GM10248 (cell line): Measurements from ENCODE around the gene STAT4.
A peak's percentile ranks its signal among the peaks of the same experiment; 100 is the strongest.

Experiments
- CTCF ChIA-PET: fragments of 300-600 bp; sonication (Branson Sonifier 250); formaldehyde crosslinking; extraction: SDS; loops from one replicate; lab custom pipeline; 2021; ENCODE audit warnings: antibody characterized with exemption; lab: Yijun Ruan, JAX
- POLR2A ChIA-PET: fragments of 350-650 bp; sonication (Branson Sonifier 250); formaldehyde crosslinking; extraction: SDS; loops from one replicate; lab custom pipeline; 2020; ENCODE audit warnings: antibody characterized with exemption; lab: Yijun Ruan, JAX
- DNase-seq: peaks from one replicate; pipeline ENCODE4 v3.0.0; 2012; ENCODE audit errors: extremely low spot score
- CTCF ChIP-seq: IDR thresholded peaks from 2 replicates; pipeline ENCODE4 v1.5.1; 2012; ENCODE audit warnings: mild to moderate bottlenecking, low read depth; ENCODE audit errors: extremely low read depth, missing control alignments, control extremely low read depth

STAT4 gene

GRCh38 chr2:191126386-191127085 lies 24.3 kb downstream of the STAT4 start:
- no peak for TF ChIP-seq CTCF
- CTCF ChIA-PET, result interaction anchor here (0.8 kb wide), 1 partner anchor 74 kb away, joined by 7 read pairs; no protein-coding TSS in a partner anchor
- no peak for DNase-seq
- POLR2A ChIA-PET, result no interaction called here

GRCh38 chr2:191125646-191126045 lies 25.1 kb downstream of the STAT4 start:
- TF ChIP-seq CTCF, result no peak
- ChIA-PET CTCF (interaction anchor here (0.8 to 1.3 kb wide), 2 partner anchors 30 to 74 kb away, joined by 3 to 7 read pairs; no protein-coding TSS in a partner anchor), POLR2A (no interaction called here)
- no peak for DNase-seq

GRCh38 chr2:191122638-191123294 lies 28.0 kb downstream of the STAT4 start:
- ChIA-PET CTCF (interaction anchor here (0.9 kb wide), 1 partner anchor 70 kb away, joined by 3 read pairs; no protein-coding TSS in a partner anchor), POLR2A (no interaction called here)
- TF ChIP-seq CTCF, result no peak
- peak; percentile 22 for DNase-seq

- CTCF ChIA-PET, result no interaction called here
- no peak for DNase-seq
- no peak for TF ChIP-seq CTCF
- POLR2A ChIA-PET, result no interaction called here
Observed at GRCh38 chr2:191117341-191117740, 33.5 kb downstream of the STAT4 start.

- CTCF ChIA-PET, result interaction anchor here (1.8 to 2.6 kb wide), 2 partner anchors 36 to 64 kb away, joined by 3 to 13 read pairs; no protein-coding TSS in a partner anchor
- no peak for DNase-seq
- TF ChIP-seq CTCF, result no peak
- POLR2A ChIA-PET, result no interaction called here
Observed at GRCh38 chr2:191115804-191116203, 35.0 kb downstream of the STAT4 start.

- no peak for TF ChIP-seq CTCF
- DNase-seq, result no peak
- CTCF ChIA-PET, result interaction anchor here (1.8 to 2.6 kb wide), 2 partner anchors 37 to 63 kb away, joined by 3 to 13 read pairs; no protein-coding TSS in a partner anchor
- POLR2A ChIA-PET, result no interaction called here
Observed at GRCh38 chr2:191115391-191115790, 35.4 kb downstream of the STAT4 start.
